GM12878 (cell line): Measurements from ENCODE around the gene SRRM5. TPM values are rescaled to one million over a fixed set of nuclear protein-coding genes. Genes with fewer than 3 reads are reported as not detected.
A peak's percentile ranks its signal among the peaks of the same experiment; 100 is the strongest.

Experiments used
- ATAC-seq: fragments of 200-7000 bp; cut with Tn5 transposase; 3 replicates; pipeline ENCODE4 v1.9.1; 2020; ENCODE audit warnings: mild to moderate bottlenecking, moderate library complexity
- BruUV-seq: library from RNA; stranded (reverse); fragments of 400-500 nt; replicated peaks from 2 replicates; lab custom pipeline; 2021; lab: Mats Ljungman, UMichigan
- CTCF ChIA-PET: fragments of 300-600 bp; sonication (Branson Sonifier 250); formaldehyde crosslinking; extraction: SDS; loops from one replicate; lab custom pipeline; 2021; ENCODE audit warnings: inconsistent platforms; lab: Yijun Ruan, JAX
- POLR2A ChIA-PET: fragments of 350-600 bp; formaldehyde crosslinking; extraction: SDS; loops from one replicate; lab custom pipeline; 2021; ENCODE audit warnings: inconsistent platforms; lab: Charles Lee
- RAD21 ChIA-PET: fragments of 300-600 bp; sonication (Branson Sonifier 250); formaldehyde crosslinking; loops from one replicate; lab custom pipeline; 2023; ENCODE audit warnings: antibody characterized with exemption; ENCODE audit not compliant: unreplicated experiment; lab: Charles Lee
- SMC1A ChIA-PET: fragments of 300-600 bp; sonication (Branson Sonifier 250); formaldehyde crosslinking; loops from one replicate; lab custom pipeline; 2023; ENCODE audit not compliant: unreplicated experiment, uncharacterized antibody; lab: Charles Lee
- DNase-seq: peaks from one replicate; pipeline ENCODE4 v3.0.0-alpha.2; 2011; ENCODE audit warnings: low read depth, low spot score
- FAIRE-seq: peaks from 3 replicates; lab custom pipeline; 2011; peaks lifted over from hg19 to GRCh38; lab: Jason Lieb, UNC
- H2AFZ ChIP-seq: 2 replicates; pipeline ENCODE4 v1.6.0; 2011; ENCODE audit warnings: low read depth, low read length, control low read depth; ENCODE audit not compliant: control insufficient read depth
- H3K27ac ChIP-seq: 2 replicates; pipeline ENCODE4 v1.5.1; 2011; ENCODE audit warnings: control low read depth; ENCODE audit not compliant: control insufficient read depth, insufficient read depth
- H3K27me3 ChIP-seq, 2 experiments: replicated peaks in 1 of 2; 2 replicates each; pipeline versions ENCODE4 v1.6.0 to v1.6.1; 2011; ENCODE audit warnings: low read length in 1 of 2; ENCODE audit not compliant: control insufficient read depth in 2 of 2, insufficient read depth in 2 of 2
- H3K36me3 ChIP-seq, 2 experiments: 2 replicates each; pipeline ENCODE4 v1.5.1; 2011; ENCODE audit warnings: low read length in 1 of 2; ENCODE audit not compliant: control insufficient read depth in 2 of 2, insufficient read depth in 2 of 2
- H3K4me1 ChIP-seq: 2 replicates; pipeline ENCODE4 v1.6.1; 2011; ENCODE audit warnings: mild to moderate bottlenecking, low read length, moderate library complexity, mixed read lengths; ENCODE audit not compliant: control insufficient read depth, insufficient read depth
- H3K4me2 ChIP-seq: 2 replicates; pipeline ENCODE4 v1.6.0; 2011; ENCODE audit warnings: control low read depth; ENCODE audit not compliant: control insufficient read depth, insufficient read depth
- H3K4me3 ChIP-seq: fragments of 200-600 bp; sonication (generic); 2 replicates; pipeline ENCODE4 v1.5.1; 2016
- H3K79me2 ChIP-seq: 2 replicates; pipeline ENCODE4 v1.6.0; 2011; ENCODE audit warnings: low read length; ENCODE audit not compliant: control insufficient read depth, insufficient read depth
- H3K9ac ChIP-seq: 2 replicates; pipeline ENCODE4 v1.8.0; 2011; ENCODE audit warnings: low read length, control low read depth, mixed read lengths; ENCODE audit not compliant: control insufficient read depth, insufficient read depth
- H3K9me3 ChIP-seq: replicated peaks from 3 replicates; pipeline ENCODE4 v1.5.1; 2011; ENCODE audit warnings: mild to moderate bottlenecking, low read length; ENCODE audit not compliant: control insufficient read depth, insufficient read depth
- H4K20me1 ChIP-seq: 2 replicates; pipeline ENCODE4 v1.6.0; 2011; ENCODE audit not compliant: control insufficient read depth, insufficient read depth
- ASH2L ChIP-seq: fragments of 300-600, 200-600 bp; sonication (generic); IDR thresholded peaks from 2 replicates; pipeline ENCODE4 v1.6.1; 2017; ENCODE audit warnings: low read depth, mild to moderate bottlenecking, borderline replicate concordance
- ATF7 ChIP-seq: fragments of 450-650 bp; IDR thresholded peaks from 2 replicates; pipeline ENCODE4 v1.6.1; 2016; ENCODE audit warnings: low read depth, mild to moderate bottlenecking
- CBFB ChIP-seq: IDR thresholded peaks from 2 replicates; pipeline ENCODE4 v1.6.1; 2016; ENCODE audit warnings: antibody characterized with exemption, low read depth
- CEBPB ChIP-seq, 2 experiments: fragments of 150-350 bp in 1 of 2; IDR thresholded peaks; 2 replicates each; pipeline ENCODE4 v1.6.1; 2012 to 2014; ENCODE audit warnings: low read depth in 2 of 2, low read length in 2 of 2, borderline replicate concordance in 1 of 2, inconsistent platforms in 1 of 2
- CREM ChIP-seq: IDR thresholded peaks from 2 replicates; pipeline ENCODE4 v1.6.1; 2014; ENCODE audit warnings: antibody characterized with exemption, low read depth
- EP300 ChIP-seq, 2 experiments: fragments of 150-350 bp in 1 of 2; IDR thresholded peaks; 2 replicates each; pipeline ENCODE4 v1.6.1; 2011 to 2012; ENCODE audit warnings: low read depth in 2 of 2, low read length in 2 of 2, borderline replicate concordance in 1 of 2, improper control_type of control experiment in 1 of 2, inconsistent platforms in 1 of 2; ENCODE audit not compliant: control insufficient read depth in 1 of 2
- FOXM1 ChIP-seq: IDR thresholded peaks from 2 replicates; pipeline ENCODE4 v1.6.1; 2012; ENCODE audit warnings: low read depth, mild to moderate bottlenecking, inconsistent platforms, low read length, moderate library complexity
- GATAD2B ChIP-seq: fragments of 450-650 bp; conservative IDR thresholded peaks from 2 replicates; pipeline ENCODE4 v1.6.1; 2017; ENCODE audit warnings: low read depth, mild to moderate bottlenecking, moderate library complexity
- LARP7 ChIP-seq: fragments of 450-650 bp; IDR thresholded peaks from 2 replicates; pipeline ENCODE4 v1.6.1; 2017; ENCODE audit warnings: mild to moderate bottlenecking
- MEF2B ChIP-seq: fragments of 450-650 bp; IDR thresholded peaks from 2 replicates; pipeline ENCODE4 v1.6.1; 2018; ENCODE audit warnings: mild to moderate bottlenecking, moderate library complexity; ENCODE audit not compliant: partially characterized antibody, poor library complexity, severe bottlenecking
- NFYA ChIP-seq: IDR thresholded peaks from 2 replicates; pipeline ENCODE4 v1.6.1; 2011; ENCODE audit warnings: low read depth, mild to moderate bottlenecking, low read length, improper control_type of control experiment, borderline replicate concordance
- NR2C1 ChIP-seq: fragments of 450-650 bp; IDR thresholded peaks from 2 replicates; pipeline ENCODE4 v1.6.1; 2017; ENCODE audit warnings: antibody characterized with exemption, mild to moderate bottlenecking, moderate library complexity
- POLR2A ChIP-seq: IDR thresholded peaks from 2 replicates; pipeline ENCODE4 v1.6.1; 2011; ENCODE audit warnings: low read depth, mild to moderate bottlenecking, low read length
- RUNX3 ChIP-seq: IDR thresholded peaks from 2 replicates; pipeline ENCODE4 v1.6.1; 2012; ENCODE audit warnings: low read length, inconsistent platforms
- SREBF1 ChIP-seq: IDR thresholded peaks from 2 replicates; pipeline ENCODE4 v1.6.1; 2012; ENCODE audit warnings: mild to moderate bottlenecking, low read length
- SREBF2 ChIP-seq: IDR thresholded peaks from 2 replicates; pipeline ENCODE4 v1.6.1; 2012; ENCODE audit warnings: mild to moderate bottlenecking, low read length
- SRF ChIP-seq, 2 experiments: IDR thresholded peaks; 2 replicates each; pipeline ENCODE4 v1.6.1; 2011; ENCODE audit warnings: low read depth in 2 of 2, low read length in 2 of 2, mild to moderate bottlenecking in 1 of 2, moderate library complexity in 1 of 2
- TBL1XR1 ChIP-seq: IDR thresholded peaks from 2 replicates; pipeline ENCODE4 v1.6.1; 2012; ENCODE audit warnings: low read depth, low read length, improper control_type of control experiment
- TCF12 ChIP-seq: IDR thresholded peaks from 2 replicates; pipeline ENCODE4 v1.6.1; 2011; ENCODE audit warnings: low read depth, mild to moderate bottlenecking, low read length
- TCF7 ChIP-seq: IDR thresholded peaks from 2 replicates; pipeline ENCODE4 v1.6.1; 2014; ENCODE audit warnings: antibody characterized with exemption, borderline replicate concordance
- WGBS: methylation state at CpG from one replicate; pipeline ENCODE4 v1.1.6; 2016; ENCODE audit warnings: low lambda C conversion rate; ENCODE audit not compliant: insufficient replicate concordance, insufficient coverage; ENCODE audit errors: missing lambda C conversion rate; 5-methylcytosine and 5-hydroxymethylcytosine counted together
- in situ Hi-C: fragments of 300-500 bp; cut with MboI; formaldehyde crosslinking; loops from 9 replicates; pipeline ENCODE4 v1.14.3; 2018; ENCODE audit warnings: mixed read lengths
- intact Hi-C: fragments of 100-400 bp; cut with micrococcal nuclease; formaldehyde crosslinking; loops from one replicate; pipeline ENCODE4 v1.14.2; 2022; ENCODE audit not compliant: unreplicated experiment
- polyA plus RNA-seq, 11 experiments: library from polyadenylated mRNA; depleted of rRNA in 4 of 11; unstranded in 6 of 11; stranded (reverse) in 5 of 11; fragments of >200 nt; fragmentation: Nextera tagmentation in 4 of 11; fragmentation: Illumina TruSeq in 1 of 11; extraction: Ambion mirVana in 4 of 11; extraction: Trizol in 1 of 11; gene quantifications; 1 replicate in 1 of 11; 2 replicates in 10 of 11; pipeline versions ENCODE4 v1.2.1 to v1.2.3, GENCODE V29; 2011 to 2016; ENCODE audit warnings: inconsistent platforms in 2 of 11, missing spikeins in 2 of 11, low read depth in 1 of 11
- total RNA-seq, 4 experiments: library from RNA; depleted of rRNA in 3 of 4; stranded (reverse); fragments of >200 nt in 3 of 4; fragmentation: Illumina TruSeq in 1 of 4; extraction: Trizol in 1 of 4; gene quantifications; 2 replicates each; pipeline versions ENCODE4 v1.2.1 to v1.2.3, GENCODE V29; 2013 to 2021
- TF ChIP-seq, protein P1 (sequence below): IDR thresholded peaks from 2 replicates; pipeline ENCODE4 v1.6.1; 2012; ENCODE audit warnings: low read depth, low read length, improper control_type of control experiment

Gene SRRM5
- total and polyA plus RNA-seq, 10 of the 15 experiments (the other 5 are each of a cell fraction or from before 2014, with no cell fraction given) = 0.06 to 0.38 (median 0.24) TPM; not detected in 2

DNA sequence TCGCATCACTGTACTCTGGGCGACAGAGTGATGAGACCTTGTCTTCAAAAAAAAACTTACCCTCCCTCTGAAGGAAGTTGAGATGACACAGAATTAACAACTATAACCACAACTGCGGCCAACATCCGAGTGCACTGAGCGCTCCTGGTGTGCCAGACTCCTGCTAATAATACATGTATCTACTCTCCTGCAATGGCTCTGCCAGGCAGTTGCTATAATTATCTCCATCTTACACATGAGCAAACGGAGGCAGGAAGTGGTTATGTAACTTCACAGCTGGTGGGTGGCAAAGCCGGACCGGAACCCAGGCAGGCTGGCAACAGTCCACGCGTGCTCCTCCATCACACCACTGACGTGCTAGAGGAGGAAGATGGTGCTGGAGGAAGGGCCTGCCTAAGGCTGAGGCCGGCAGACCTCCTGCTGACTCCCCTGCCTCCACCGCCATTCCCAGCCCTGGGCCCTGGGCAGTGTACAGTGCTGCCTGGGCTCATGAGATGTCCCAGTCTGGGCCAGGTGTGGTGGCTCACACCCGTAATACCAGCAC is 49.1 kb upstream of the SRRM5 start:
- FAIRE-seq (peak; percentile 31), ATAC-seq (peak; percentile 92), DNase-seq (peak; percentile 91)
- H3K36me3 ChIP-seq = no peaks in the 10 kb centered on the region; a peak in 1 of 4 replicates
- RAD21 ChIA-PET = interaction anchor here (0.6 to 1.8 kb wide), 2 partner anchors 30 to 32 kb away, joined by 3 to 11 read pairs; partner anchors contain the start of gene ZNF575
- no TSS peak for BruUV-seq
- intact Hi-C loops = no loop called here
- H2AFZ ChIP-seq = peak overlapping the region; percentile 67
- peaks cover 12% of the 10 kb centered on the region for H3K4me1 ChIP-seq
- in situ Hi-C loops = no loop called here
- SMC1A ChIA-PET = interaction anchor here (1.0 kb wide), 1 partner anchor 12 kb away, joined by 4 read pairs; the partner anchor contains the start of gene XRCC1
- H3K9me3 ChIP-seq = no peaks in the 10 kb centered on the region
- no peaks in the 10 kb centered on the region for H3K27me3 ChIP-seq
- no peak overlapping the region for H3K4me3 ChIP-seq
- H3K27ac ChIP-seq = peak overlapping the region; percentile 62
- H3K4me2 ChIP-seq = peak overlapping the region; percentile 67
- CTCF ChIA-PET = interaction anchor here (0.6 to 2.3 kb wide), 3 partner anchors 8 to 162 kb away, joined by 3 to 13 read pairs (median 8); no protein-coding TSS in a partner anchor
- no peak overlapping the region for H3K9ac ChIP-seq
- 2% methylated on average over 14 of the region's 14 CpGs for WGBS
- no peaks in the 10 kb centered on the region for H3K79me2 ChIP-seq
- POLR2A ChIA-PET = interaction anchor here (0.9 kb wide), 1 partner anchor 38 kb away, joined by 10 read pairs; no protein-coding TSS in a partner anchor
- H4K20me1 ChIP-seq = no peaks in the 10 kb centered on the region
- TF ChIP-seq CBFB (peak; percentile 66; the same call in 1 of the 2 replicates), NFYA (no peak), GATAD2B (peak; percentile 58; the same call in 1 of the 2 replicates), ATF7 (peak; percentile 66), SRF (IDR thresholded peaks at IDR 0.05; ENCODE audit: low read depth in 2 of 2, low read length in 2 of 2) (no peak), RUNX3 (peak; percentile 90), MEF2B (peak; percentile 83), SREBF2 (no peak), NR2C1 (no peak), CEBPB (IDR thresholded peaks at IDR 0.05; ENCODE audit: borderline replicate concordance in 1 of 2, low read depth in 2 of 2, low read length in 2 of 2) (no peak), TCF12 (0 out of 2 replicates have a peak, but pooled peaks have one; percentile 45), POLR2A (no peak; the same call in 1 of the 2 replicates), CREM (no peak), SREBF1 (no peak), TBL1XR1 (no peak), LARP7 (peak; percentile 67; the same call in 1 of the 2 replicates), EP300 (IDR thresholded peaks at IDR 0.05; ENCODE audit: borderline replicate concordance in 1 of 2, control insufficient read depth in 1 of 2, low read depth in 2 of 2, low read length in 2 of 2) (no peak), FOXM1 (no peak), TCF7 (no peak), ASH2L (0 out of 2 replicates have a peak, but pooled peaks have one; percentile 45)
- TF ChIP-seq, protein P1, sequence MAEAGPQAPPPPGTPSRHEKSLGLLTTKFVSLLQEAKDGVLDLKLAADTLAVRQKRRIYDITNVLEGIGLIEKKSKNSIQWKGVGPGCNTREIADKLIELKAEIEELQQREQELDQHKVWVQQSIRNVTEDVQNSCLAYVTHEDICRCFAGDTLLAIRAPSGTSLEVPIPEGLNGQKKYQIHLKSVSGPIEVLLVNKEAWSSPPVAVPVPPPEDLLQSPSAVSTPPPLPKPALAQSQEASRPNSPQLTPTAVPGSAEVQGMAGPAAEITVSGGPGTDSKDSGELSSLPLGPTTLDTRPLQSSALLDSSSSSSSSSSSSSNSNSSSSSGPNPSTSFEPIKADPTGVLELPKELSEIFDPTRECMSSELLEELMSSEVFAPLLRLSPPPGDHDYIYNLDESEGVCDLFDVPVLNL = no peak
